DMS 273 (cell line): ENCODE results near the gene FARS2.

Source experiments
- DNase-seq: peaks from one replicate; lab custom pipeline; 2025; ENCODE audit not compliant: unreplicated experiment; lab: John Stamatoyannopoulos, UW

The FARS2 gene

GRCh38 chr6:5412663-5413062 is 151.3 kb downstream of the FARS2 start:
- no peak for DNase-seq

- DNase-seq, result no peak
Measured at GRCh38 chr6:5416250-5416649, 154.9 kb downstream of the FARS2 start.

- peak; percentile 50 for DNase-seq
Measured at GRCh38 chr6:5422321-5422915, 161.1 kb downstream of the FARS2 start.

DNA sequence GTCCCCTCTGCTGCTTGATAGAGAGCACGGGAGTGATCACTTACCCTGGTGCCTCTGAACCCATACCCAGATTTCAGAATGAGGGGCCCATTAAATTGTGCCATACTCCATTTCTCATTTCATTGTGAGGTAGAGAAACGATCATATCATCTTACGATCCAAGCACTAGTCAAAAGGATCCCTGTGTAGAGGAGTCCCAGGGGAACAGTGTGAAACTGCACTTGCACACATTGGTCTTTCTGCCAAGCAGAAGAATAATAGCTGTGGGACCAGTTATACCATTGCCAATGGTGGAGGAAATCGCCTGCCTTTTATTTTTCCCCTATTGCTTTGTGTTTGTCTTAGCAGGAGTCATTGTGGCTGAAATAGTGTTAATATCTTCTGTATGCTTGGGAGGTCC is 161.9 kb downstream of the FARS2 start:
- DNase-seq, result no peak

- DNase-seq, result no peak
Measured at GRCh38 chr6:5424726-5425125, 163.4 kb downstream of the FARS2 start.

- DNase-seq, result no peak
Measured at GRCh38 chr6:5425267-5425666, 164.0 kb downstream of the FARS2 start.

DNA sequence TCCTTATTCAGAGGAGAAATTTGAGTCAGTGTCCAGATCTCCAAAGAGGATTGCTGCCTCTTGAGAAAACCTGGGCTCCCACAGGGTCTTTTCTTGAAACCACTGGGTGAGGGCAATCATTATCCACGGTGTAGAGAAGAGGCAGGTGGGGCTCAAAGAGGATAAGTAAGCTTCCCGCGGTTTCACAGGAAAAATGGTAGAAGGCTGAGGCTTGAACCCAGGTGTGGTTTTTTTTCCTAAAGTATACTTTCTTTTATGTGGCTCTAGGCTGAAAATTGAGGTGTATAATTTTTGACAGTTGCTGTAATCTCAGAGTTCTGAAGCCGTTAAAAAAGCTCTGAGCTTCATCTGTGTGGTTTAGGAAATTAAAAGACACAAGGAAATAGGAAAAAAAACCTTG is 164.5 kb downstream of the FARS2 start:
- DNase-seq, result no peak

GRCh38 chr6:5427586-5427985 is 166.3 kb downstream of the FARS2 start:
- DNase-seq, result no peak

DNA sequence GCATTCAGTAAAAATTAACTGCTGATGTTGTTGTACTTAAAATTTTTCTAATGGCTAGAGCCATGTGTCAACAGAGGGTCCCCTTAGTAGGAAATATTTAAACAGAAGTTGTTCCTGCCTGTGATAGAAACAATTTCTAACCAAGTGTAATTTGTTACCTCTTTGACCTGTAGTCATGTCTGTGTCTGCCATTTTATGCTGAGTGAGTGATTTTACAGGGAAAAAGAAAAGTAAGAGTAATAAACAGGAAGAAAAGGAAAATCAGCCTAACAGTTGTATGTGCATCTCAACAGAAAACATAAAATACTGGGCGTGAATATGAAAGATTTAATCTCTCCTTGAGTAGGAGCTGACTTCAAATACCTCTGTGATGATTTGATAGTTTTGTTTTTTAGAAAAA is 172.0 kb downstream of the FARS2 start:
- no peak for DNase-seq

- DNase-seq, result no peak
Measured at GRCh38 chr6:5435449-5435848, 174.1 kb downstream of the FARS2 start.

DNA sequence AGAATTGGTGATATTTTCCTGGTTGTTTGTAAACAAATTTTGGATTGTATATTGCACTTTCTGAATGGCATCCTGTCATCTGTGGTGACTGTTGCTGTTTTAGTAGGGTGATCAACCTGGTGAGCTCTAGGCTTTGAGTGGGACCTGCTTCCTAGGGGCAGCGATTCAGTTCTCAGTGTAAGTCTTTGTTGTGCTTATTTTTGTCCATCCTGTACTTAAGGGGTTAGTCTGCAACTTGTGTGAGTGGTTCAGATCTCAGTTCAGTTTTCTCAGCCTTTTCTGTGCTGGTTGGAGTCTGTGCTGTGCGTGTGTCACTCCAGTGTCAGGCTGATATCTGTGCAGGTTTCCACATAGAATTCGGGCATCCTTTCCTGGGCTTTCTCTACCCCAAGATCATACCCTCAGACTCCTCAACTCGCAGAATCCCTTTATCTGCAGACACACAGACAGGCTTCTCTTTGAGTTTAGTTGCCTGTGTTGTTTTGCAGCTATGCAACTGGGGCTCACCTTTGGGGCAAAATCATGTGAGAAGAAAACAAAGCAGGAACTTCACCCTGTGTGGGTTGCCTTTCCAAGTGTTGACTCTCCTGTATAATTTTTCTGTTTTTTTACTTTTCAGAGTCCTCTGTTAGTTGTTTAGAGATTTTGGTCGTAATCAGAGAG is 177.7 kb downstream of the FARS2 start:
- no peak for DNase-seq

DNA sequence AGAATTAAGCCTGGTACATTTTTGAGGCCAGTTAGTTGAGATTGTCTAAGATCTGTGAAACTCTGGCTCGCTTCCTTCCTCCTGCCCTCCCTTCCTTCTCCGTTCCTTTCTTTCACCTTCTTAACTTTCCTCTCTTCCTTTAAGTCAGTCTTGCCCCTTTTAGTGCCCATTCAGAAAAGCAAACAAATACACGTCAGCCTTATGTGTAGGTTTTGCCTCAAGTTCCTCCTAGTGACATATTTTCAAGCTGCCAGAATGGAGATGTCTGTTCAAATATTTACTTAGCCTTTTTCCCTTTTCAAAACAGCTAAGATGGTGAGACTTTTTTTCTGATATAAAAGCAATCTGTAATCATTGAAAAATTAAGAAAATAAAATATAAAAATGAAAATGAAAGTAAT is 178.4 kb downstream of the FARS2 start:
- DNase-seq, result no peak

- DNase-seq, result no peak
Measured at GRCh38 chr6:5442319-5442718, 181.0 kb downstream of the FARS2 start.

DNA sequence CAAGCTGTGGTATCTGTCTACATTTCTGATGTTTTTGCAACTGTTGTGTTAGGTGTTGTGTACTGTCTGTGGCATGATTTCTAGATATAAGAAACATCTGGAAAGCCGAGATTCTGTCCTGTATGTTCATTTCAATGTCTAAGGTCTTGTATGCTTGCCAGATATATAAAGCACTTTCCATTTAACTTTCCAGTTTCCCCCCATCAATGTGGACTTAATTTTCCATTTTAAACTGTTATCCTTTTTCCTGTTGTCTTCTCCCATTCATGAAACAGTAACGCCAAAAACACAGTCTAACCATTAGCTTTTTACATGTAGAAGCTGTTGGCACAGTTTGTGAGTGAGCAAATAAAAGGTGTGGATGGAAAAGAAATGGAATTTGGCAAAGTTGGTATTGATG is 181.6 kb downstream of the FARS2 start:
- DNase-seq, result no peak

- DNase-seq, result no peak
Measured at GRCh38 chr6:5443491-5443890, 182.2 kb downstream of the FARS2 start.

DNA sequence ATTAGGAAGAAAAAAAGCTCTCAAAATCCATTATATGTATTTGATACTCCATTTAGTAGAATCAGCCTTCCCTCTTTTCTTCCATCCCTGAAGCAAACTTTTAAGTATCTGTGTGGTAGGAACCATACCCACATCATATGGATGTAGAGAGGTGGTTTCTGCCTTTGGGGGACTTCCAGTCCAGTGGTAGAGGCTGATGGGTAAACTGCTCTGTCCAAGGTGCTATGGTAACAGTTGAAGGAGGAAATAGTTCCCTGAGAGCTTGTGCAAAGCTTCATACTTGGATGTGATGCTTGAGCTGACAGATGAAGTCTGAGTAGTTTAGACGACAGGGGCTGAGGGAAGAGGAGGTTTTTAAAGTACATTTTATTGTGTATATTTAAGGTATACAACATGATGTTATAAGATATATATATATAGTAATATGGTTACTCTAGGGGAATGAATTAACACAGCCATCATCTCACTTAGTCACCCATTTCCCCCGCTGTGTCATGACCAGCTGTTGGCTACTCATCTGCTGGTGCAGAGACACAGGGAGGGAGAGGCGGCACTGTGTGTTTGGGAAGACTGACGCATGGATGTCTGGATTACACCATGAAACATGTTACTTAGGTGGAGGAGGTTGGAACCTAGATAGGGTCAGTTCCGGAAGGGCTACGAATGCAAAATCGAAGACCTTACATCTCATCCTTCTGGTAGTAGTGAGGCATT is 185.2 kb downstream of the FARS2 start:
- no peak for DNase-seq

- DNase-seq, result no peak
Measured at GRCh38 chr6:5447921-5448320, 186.6 kb downstream of the FARS2 start.

GRCh38 chr6:5450073-5450472 is 188.8 kb downstream of the FARS2 start:
- DNase-seq, result no peak

DNA sequence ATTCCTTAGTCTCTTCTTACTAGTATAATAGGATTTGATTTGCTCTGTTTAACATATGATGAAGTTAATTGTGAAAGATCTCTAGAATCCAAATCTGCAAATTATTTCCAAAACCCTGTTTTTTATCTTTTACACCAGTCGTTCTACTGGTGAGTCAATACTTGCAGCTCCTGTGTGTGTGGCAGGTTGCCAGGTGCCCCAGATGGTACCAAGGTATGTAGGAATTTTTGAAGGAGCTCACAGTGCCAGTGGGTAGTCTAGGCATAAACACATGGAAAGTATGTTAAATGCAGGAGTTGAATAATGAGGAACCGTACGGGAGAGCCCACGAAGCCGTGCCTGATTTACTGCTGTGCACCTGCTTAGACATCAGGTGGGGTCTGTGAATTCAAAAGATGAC is 192.2 kb downstream of the FARS2 start:
- DNase-seq, result peak; percentile 88

DNA sequence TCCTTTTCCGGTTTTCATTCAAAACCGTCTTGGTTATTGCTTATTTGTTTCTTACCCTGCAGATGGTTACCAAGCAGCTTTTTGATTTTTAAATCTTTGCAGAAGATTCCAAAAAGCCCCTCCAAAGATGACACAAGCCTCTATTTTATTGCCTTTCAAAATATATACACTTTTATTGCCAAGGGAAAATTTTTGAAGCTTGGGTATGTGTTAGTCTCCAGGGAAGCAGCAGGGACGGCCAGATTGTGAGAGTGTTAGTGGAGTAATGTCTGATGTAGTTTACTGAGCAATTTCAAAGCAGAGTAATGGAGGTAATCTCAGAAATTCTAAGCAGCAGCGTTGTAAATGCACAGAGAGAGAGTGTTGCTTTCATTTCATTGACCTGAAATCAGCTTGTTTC is 193.8 kb downstream of the FARS2 start:
- no peak for DNase-seq

DNA sequence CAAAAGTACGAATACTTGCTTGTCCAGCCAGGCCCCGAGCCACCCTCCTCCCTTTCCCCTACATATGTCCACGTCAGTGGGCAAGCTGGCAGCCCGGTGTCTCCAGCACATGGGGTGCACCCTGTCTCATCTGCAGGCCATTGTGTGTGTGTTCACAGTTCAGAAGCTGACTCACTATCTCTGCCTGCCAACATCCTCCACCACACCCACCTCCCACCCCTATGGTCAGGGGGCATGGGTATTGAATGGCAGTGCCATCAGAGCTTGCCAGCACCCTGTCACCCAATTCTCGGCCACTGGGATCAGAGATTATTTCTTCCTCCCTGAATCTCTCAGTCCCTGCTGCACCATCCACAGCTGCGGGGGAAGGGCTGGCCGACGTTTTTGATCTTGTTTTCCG is 195.7 kb downstream of the FARS2 start:
- DNase-seq, result no peak

- DNase-seq, result no peak
Measured at GRCh38 chr6:5457983-5458683, 196.8 kb downstream of the FARS2 start.
